ENCODE results near the gene ARMC2. TPM values are rescaled to one million over a fixed set of nuclear protein-coding genes. Genes with fewer than 3 reads are reported as not detected.

Gene ARMC2
- polyA plus RNA-seq, 3 donors, result 1.7 to 7.4 (median 3.5) TPM

GRCh38 chr6:108966855-108967755 lies 118.9 kb downstream of the ARMC2 start:
- 0% methylated on average over 5 of the region's 12 CpGs for WGBS (ENCODE audit: insufficient coverage)
- H3K27ac Mint-ChIP-seq, result peak overlapping the region; percentile 78 to 95 (median 87)
- Histone ChIP-seq H3K4me3 (replicated peaks in 1 of 3; ENCODE audit: low read depth in 2 of 3, low read length in 3 of 3) (peak overlapping the region in 1 of 3 experiments; percentile 31), H3K79me2 (ENCODE audit: insufficient read depth, low read length) (no peaks in the 10 kb centered on the region), H3K27ac (ENCODE audit: low read depth in 1 of 2, low read length in 2 of 2) (peak overlapping the region; percentile 18 to 59), H4K20me1 (ENCODE audit: insufficient read depth, low read length) (no peaks in the 10 kb centered on the region), H3K36me3 (replicated peaks in 1 of 2; ENCODE audit: control insufficient read depth in 1 of 2, insufficient read depth in 2 of 2, low read length in 2 of 2) (no peaks in the 10 kb centered on the region), H2AFZ (ENCODE audit: insufficient read depth, low read depth, low read length, poor library complexity, severe bottlenecking) (peak overlapping the region; percentile 75), H3K27me3 (ENCODE audit: control insufficient read depth in 2 of 2, insufficient read depth in 2 of 2, low read length in 2 of 2) (no peaks in the 10 kb centered on the region), H3K4me2 (replicated peaks; ENCODE audit: extremely low read depth, low read length, poor library complexity, severe bottlenecking) (peak overlapping the region; percentile 57), H3K9me3 (replicated peaks in 1 of 2; ENCODE audit: control insufficient read depth in 1 of 2, insufficient read depth in 1 of 2, low read length in 2 of 2) (no peaks in the 10 kb centered on the region), H3K4me1 (ENCODE audit: control insufficient read depth in 1 of 2, insufficient read depth in 2 of 2, low read length in 2 of 2) (peaks cover 33 to 34% of the 10 kb centered on the region in 2 donors), H3K9ac (ENCODE audit: insufficient read depth, low read length, poor library complexity, severe bottlenecking) (peak overlapping the region; percentile 35)
- peak; percentile 87 to 98 (median 88) for DNase-seq
- peaks cover 0 to 3% (median 2%) of the 10 kb centered on the region in 3 donors for H3K27me3 Mint-ChIP-seq (ENCODE audit: low read depth in 3 of 3)
- intact Hi-C loops (cut with micrococcal nuclease), result loop anchor here in 1 of 2 donors (5.0 to 10.0 kb wide), 3 partner anchors 45 to 400 kb away; no protein-coding TSS in a partner anchor
- no peak for TF ChIP-seq CTCF (IDR thresholded peaks at IDR 0.05)
- H3K36me3 Mint-ChIP-seq, result peaks cover 0 to 3% of the 10 kb centered on the region in 2 donors
- peaks cover 0 to 3% (median 0%) of the 10 kb centered on the region in 7 donors for H3K9me3 Mint-ChIP-seq
- H3K4me3 Mint-ChIP-seq, result peak overlapping the region; percentile 16 to 79
- peaks cover 33% of the 10 kb centered on the region for H3K4me1 Mint-ChIP-seq

Measured in CD14-positive monocyte (primary cell).